Tibial artery (tissue), 4 donors: ENCODE data around the gene CAMTA1.

Source experiments
- DNase-seq, 2 donors: peaks; one replicate each; pipeline ENCODE4 v3.0.0-alpha.2; 2019
- H3K27ac ChIP-seq, 2 donors: fragments of 200-600 bp; sonication (generic) in 1 of 2; 1 replicate in 1 of 2; 2 replicates in 1 of 2; pipeline ENCODE4 v1.5.1; 2018 to 2019; ENCODE audit warnings: mild to moderate bottlenecking in 1 of 2
- H3K27me3 ChIP-seq, 2 donors: fragments of 200-600 bp; sonication (generic) in 1 of 2; one replicate each; pipeline versions ENCODE4 v1.5.1 to v1.6.0; 2016 to 2019
- H3K36me3 ChIP-seq, 3 donors: fragments of 200-600 bp; sonication (generic) in 2 of 3; one replicate each; pipeline ENCODE4 v1.5.1; 2016 to 2019; ENCODE audit warnings: mild to moderate bottlenecking in 2 of 3
- H3K4me1 ChIP-seq, 4 donors: fragments of 200-600 bp; sonication (generic) in 2 of 4; 1 replicate in 3 of 4; 2 replicates in 1 of 4; pipeline ENCODE4 v1.5.1; 2016 to 2019
- H3K4me3 ChIP-seq, 2 donors: fragments of 200-600 bp; sonication (generic) in 1 of 2; 1 replicate in 1 of 2; 2 replicates in 1 of 2; pipeline ENCODE4 v1.5.1; 2018 to 2019; ENCODE audit warnings: mild to moderate bottlenecking in 2 of 2
- H3K9me3 ChIP-seq, 3 donors: fragments of 200-600 bp; sonication (generic) in 1 of 3; one replicate each; pipeline ENCODE4 v1.5.1; 2016 to 2019
- CTCF ChIP-seq, 2 experiments: fragments of 200-600 bp in 1 of 2; fragments of 450-650 bp in 1 of 2; IDR thresholded peaks; one replicate each; pipeline ENCODE4 v1.5.1; 2017 to 2019; ENCODE audit warnings: antibody characterized with exemption in 2 of 2, mild to moderate bottlenecking in 1 of 2, moderate library complexity in 1 of 2
- intact Hi-C: fragments of 100-400 bp; cut with DNase I; formaldehyde crosslinking; loops from one replicate; pipeline ENCODE4 v1.15.0; 2023; ENCODE audit warnings: low total_unique reads

The CAMTA1 gene

GRCh38 chr1:6909401-6909800 lies 124.1 kb downstream of the CAMTA1 start:
- H3K36me3 ChIP-seq = no peaks in the 10 kb centered on the region

GRCh38 chr1:6909857-6910256 lies 124.6 kb downstream of the CAMTA1 start:
- no peak for TF ChIP-seq CTCF (IDR thresholded peaks at IDR 0.05)
- intact Hi-C loops = no loop called here

More at GRCh38 chr1:6909401-6909800, 124.1 kb downstream of the CAMTA1 start:
- intact Hi-C loops = no loop called here
- peaks cover 0 to 35% of the 10 kb centered on the region in 2 donors for H3K27me3 ChIP-seq
- H3K4me1 ChIP-seq = peaks cover 0 to 27% (median 3%) of the 10 kb centered on the region in 4 donors
- no peak for DNase-seq
- no peak overlapping the region for H3K27ac ChIP-seq
- peaks cover 0 to 8% (median 0%) of the 10 kb centered on the region in 3 donors for H3K9me3 ChIP-seq
- no peak overlapping the region for H3K4me3 ChIP-seq
- no peak for TF ChIP-seq CTCF (IDR thresholded peaks at IDR 0.05)

GRCh38 chr1:6911021-6911941 lies 126.0 kb downstream of the CAMTA1 start:
- no peaks in the 10 kb centered on the region for H3K36me3 ChIP-seq

More at GRCh38 chr1:6909857-6910256, 124.6 kb downstream of the CAMTA1 start:
- no peak for DNase-seq
- Histone ChIP-seq H3K27me3 (peaks cover 0 to 35% of the 10 kb centered on the region in 2 donors), H3K9me3 (peaks cover 0 to 8% (median 0%) of the 10 kb centered on the region in 3 donors), H3K36me3 (no peaks in the 10 kb centered on the region), H3K27ac (no peak overlapping the region), H3K4me1 (peaks cover 0 to 27% (median 3%) of the 10 kb centered on the region in 4 donors), H3K4me3 (no peak overlapping the region)

GRCh38 chr1:6911974-6912373 lies 126.7 kb downstream of the CAMTA1 start:
- peaks cover 0 to 44% of the 10 kb centered on the region in 2 donors for H3K27me3 ChIP-seq
- peaks cover 0 to 8% (median 0%) of the 10 kb centered on the region in 3 donors for H3K9me3 ChIP-seq
- H3K27ac ChIP-seq = no peak overlapping the region
- no peaks in the 10 kb centered on the region for H3K36me3 ChIP-seq
- H3K4me3 ChIP-seq = no peak overlapping the region
- intact Hi-C loops = no loop called here
- no peak for DNase-seq
- no peak for TF ChIP-seq CTCF (IDR thresholded peaks at IDR 0.05)
- peaks cover 0 to 16% (median 3%) of the 10 kb centered on the region in 4 donors for H3K4me1 ChIP-seq

More at GRCh38 chr1:6911021-6911941, 126.0 kb downstream of the CAMTA1 start:
- intact Hi-C loops = no loop called here
- Histone ChIP-seq H3K4me1 (peaks cover 0 to 23% (median 3%) of the 10 kb centered on the region in 4 donors), H3K4me3 (no peak overlapping the region), H3K9me3 (peaks cover 0 to 8% (median 0%) of the 10 kb centered on the region in 3 donors), H3K27me3 (peaks cover 0 to 42% of the 10 kb centered on the region in 2 donors), H3K27ac (no peak overlapping the region)
- no peak for DNase-seq
- no peak for TF ChIP-seq CTCF (IDR thresholded peaks at IDR 0.05)

- intact Hi-C loops = no loop called here
- H3K27me3 ChIP-seq = peaks cover 0 to 44% of the 10 kb centered on the region in 2 donors
- DNase-seq = no peak
- no peak overlapping the region for H3K27ac ChIP-seq
- peaks cover 0 to 8% (median 0%) of the 10 kb centered on the region in 3 donors for H3K9me3 ChIP-seq
- TF ChIP-seq CTCF (IDR thresholded peaks at IDR 0.05) = no peak
- H3K4me3 ChIP-seq = no peak overlapping the region
- no peaks in the 10 kb centered on the region for H3K36me3 ChIP-seq
- peaks cover 0 to 13% (median 3%) of the 10 kb centered on the region in 4 donors for H3K4me1 ChIP-seq
Measured at GRCh38 chr1:6912518-6912917, 127.3 kb downstream of the CAMTA1 start.
